HCT116 (cell line): ENCODE results near the gene SALL3. TPM values are rescaled to one million over a fixed set of nuclear protein-coding genes. Genes with fewer than 3 reads are reported as not detected.

Experiments used
- ATAC-seq: fragments of 200-7000 bp; cut with Tn5 transposase; 2 replicates; pipeline ENCODE4 v1.9.1; 2020; ENCODE audit warnings: mild to moderate bottlenecking, moderate library complexity
- BruUV-seq: library from RNA; stranded (reverse); fragments of 400-500 nt; replicated peaks from 2 replicates; lab custom pipeline; 2021; lab: Mats Ljungman, UMichigan
- CTCF ChIA-PET: fragments of 300-600 bp; sonication (Branson Sonifier 250); formaldehyde crosslinking; loops from one replicate; lab custom pipeline; 2021; ENCODE audit warnings: antibody characterized with exemption; lab: Charles Lee
- POLR2A ChIA-PET: fragments of 300-600, 350-600 bp; sonication (Branson Sonifier 250); formaldehyde crosslinking; loops from one replicate; lab custom pipeline; 2021; ENCODE audit warnings: antibody characterized with exemption; lab: Charles Lee
- RAD21 ChIA-PET, 2 experiments: fragments of 300-600 bp; sonication (Branson Sonifier 250); formaldehyde crosslinking; loops; one replicate each; lab custom pipeline; 2023; ENCODE audit warnings: low total read pairs in 2 of 2; ENCODE audit not compliant: uncharacterized antibody in 2 of 2, unreplicated experiment in 2 of 2, low non-redundant PET in 1 of 2; lab: Charles Lee
- DNase-seq: peaks from one replicate; pipeline ENCODE4 v3.0.0-alpha.2; 2010; ENCODE audit warnings: low read depth, low spot score
- H2AFZ ChIP-seq: fragments of 200-600 bp; shearing (Covaris generic), sonication (generic); 2 replicates; pipeline ENCODE4 v1.6.1; 2017; ENCODE audit warnings: low read depth, mixed run types, mixed read lengths, antibody characterized with exemption, low read length; ENCODE audit not compliant: poor library complexity, severe bottlenecking
- H3K27ac ChIP-seq: 2 replicates; pipeline ENCODE4 v1.5.1; 2012; ENCODE audit warnings: low read depth, low read length
- H3K27me3 ChIP-seq: fragments of 200-600 bp; sonication (generic); 2 replicates; pipeline ENCODE4 v1.6.1; 2016; ENCODE audit warnings: mixed run types, low read length, mixed read lengths; ENCODE audit not compliant: insufficient read depth
- H3K36me3 ChIP-seq, 2 experiments: fragments of 200-500 bp in 1 of 2; fragments of 200-600 bp in 1 of 2; sonication (Bioruptor generic) in 1 of 2; sonication (generic) in 1 of 2; 2 replicates each; pipeline versions ENCODE4 v1.5.1 to v1.6.1; 2014 to 2016; ENCODE audit warnings: low read length in 2 of 2, inconsistent platforms in 1 of 2, mixed read lengths in 1 of 2, mixed run types in 1 of 2; ENCODE audit not compliant: insufficient read depth in 2 of 2, control insufficient read depth in 1 of 2
- H3K4me1 ChIP-seq, 2 experiments: fragments of 200-600 bp in 1 of 2; sonication (generic) in 1 of 2; 2 replicates each; pipeline versions ENCODE4 v1.5.1 to v1.6.1; 2012 to 2017; ENCODE audit warnings: low read length in 2 of 2, inconsistent platforms in 1 of 2, mild to moderate bottlenecking in 1 of 2, mixed read lengths in 1 of 2, mixed run types in 1 of 2, moderate library complexity in 1 of 2; ENCODE audit not compliant: insufficient read depth in 2 of 2, control insufficient read depth in 1 of 2
- H3K4me2 ChIP-seq: fragments of 200-600 bp; sonication (generic); 2 replicates; pipeline ENCODE4 v1.6.1; 2017; ENCODE audit warnings: mixed run types, low read length, mixed read lengths
- H3K4me3 ChIP-seq, 2 experiments: fragments of 200-600 bp in 1 of 2; sonication (generic) in 1 of 2; replicated peaks in 1 of 2; 2 replicates each; pipeline ENCODE4 v1.5.1; 2011 to 2016; ENCODE audit warnings: low read length in 2 of 2, control low read depth in 1 of 2, low read depth in 1 of 2, mild to moderate bottlenecking in 1 of 2, mixed read lengths in 1 of 2, mixed run types in 1 of 2
- H3K79me2 ChIP-seq: fragments of 200-600 bp; sonication (generic); 2 replicates; pipeline ENCODE4 v1.6.1; 2017; ENCODE audit warnings: mild to moderate bottlenecking, mixed run types, low read length, moderate library complexity, mixed read lengths; ENCODE audit not compliant: insufficient read depth
- H3K9ac ChIP-seq: fragments of 200-600 bp; sonication (generic); 2 replicates; pipeline ENCODE4 v1.6.1; 2016; ENCODE audit warnings: low read length, mixed read lengths
- H3K9me2 ChIP-seq: fragments of 200-600 bp; sonication (generic), shearing (Covaris generic); 2 replicates; pipeline ENCODE4 v1.6.1; 2017; ENCODE audit warnings: mixed run types, mild to moderate bottlenecking, moderate library complexity; ENCODE audit not compliant: insufficient read depth
- H3K9me3 ChIP-seq, 2 experiments: fragments of 200-500 bp in 1 of 2; fragments of 200-600 bp in 1 of 2; sonication (Bioruptor generic) in 1 of 2; sonication (generic) in 1 of 2; 2 replicates each; pipeline ENCODE4 v1.6.1; 2014 to 2017; ENCODE audit warnings: low read length in 2 of 2, mixed read lengths in 2 of 2, inconsistent platforms in 1 of 2, low read depth in 1 of 2, mild to moderate bottlenecking in 1 of 2, mixed run types in 1 of 2, moderate library complexity in 1 of 2; ENCODE audit not compliant: control insufficient read depth in 1 of 2, insufficient read depth in 1 of 2
- H4K20me1 ChIP-seq: fragments of 200-600 bp; sonication (generic), shearing (Covaris generic); 2 replicates; pipeline ENCODE4 v1.6.1; 2017; ENCODE audit warnings: mixed run types, mild to moderate bottlenecking, moderate library complexity; ENCODE audit not compliant: insufficient read depth
- EGR1 ChIP-seq: IDR thresholded peaks from 2 replicates; pipeline ENCODE4 v1.6.1; 2012; ENCODE audit warnings: low read depth
- EZH2 ChIP-seq: fragments of 200-600 bp; sonication (generic); IDR thresholded peaks from 2 replicates; pipeline ENCODE4 v1.6.1; 2017; ENCODE audit warnings: antibody characterized with exemption, mixed run types
- RAD21 ChIP-seq: IDR thresholded peaks from 2 replicates; pipeline ENCODE4 v1.6.1; 2012; ENCODE audit warnings: low read depth, mild to moderate bottlenecking
- SIN3A ChIP-seq: IDR thresholded peaks from 2 replicates; pipeline ENCODE4 v1.6.1; 2012; ENCODE audit warnings: low read depth
- SP1 ChIP-seq: IDR thresholded peaks from 2 replicates; pipeline ENCODE4 v1.6.1; 2012; ENCODE audit warnings: low read depth
- SRF ChIP-seq: IDR thresholded peaks from 2 replicates; pipeline ENCODE4 v1.6.1; 2012; ENCODE audit warnings: low read depth
- YY1 ChIP-seq: IDR thresholded peaks from 2 replicates; pipeline ENCODE4 v1.6.1; 2011; ENCODE audit warnings: low read length, low read depth, moderate library complexity, mild to moderate bottlenecking; ENCODE audit not compliant: insufficient replicate concordance; ENCODE audit errors: extremely low read depth
- ZFX ChIP-seq: fragments of 450-650 bp; IDR thresholded peaks from 2 replicates; pipeline ENCODE4 v1.6.1; 2017
- ZNF274 ChIP-seq: fragments of 200-500 bp; sonication (Bioruptor generic); IDR thresholded peaks from 2 replicates; pipeline ENCODE4 v1.6.1; 2014; ENCODE audit warnings: mild to moderate bottlenecking, low read depth, low read length, inconsistent platforms
- intact Hi-C: fragments of 100-400 bp; cut with micrococcal nuclease; formaldehyde crosslinking; loops from 2 replicates; pipeline ENCODE4 v1.10.0; 2022
- total RNA-seq: library from RNA; stranded (reverse); gene quantifications from one replicate; pipeline ENCODE4 v1.2.1, GENCODE V29; 2021; ENCODE audit not compliant: unreplicated experiment
- TF ChIP-seq, protein P1 (sequence below): IDR thresholded peaks from 2 replicates; pipeline ENCODE4 v1.6.1; 2012; ENCODE audit warnings: low read depth
- TF ChIP-seq, protein P2 (sequence below): IDR thresholded peaks from 2 replicates; pipeline ENCODE4 v1.6.1; 2011; ENCODE audit warnings: mild to moderate bottlenecking, low read length, moderate library complexity; ENCODE audit not compliant: insufficient replicate concordance; ENCODE audit errors: extremely low read depth
- TF ChIP-seq, protein P3 (sequence below): IDR thresholded peaks from 2 replicates; pipeline ENCODE4 v1.6.1; 2012
- TF ChIP-seq, protein P4 (sequence below), 3 experiments: fragments of 200-600 bp in 1 of 3; sonication (generic) in 1 of 3; IDR thresholded peaks in 2 of 3; conservative IDR thresholded peaks in 1 of 3; 2 replicates each; pipeline ENCODE4 v1.5.1; 2012 to 2017; ENCODE audit warnings: low read depth in 2 of 3, low read length in 2 of 3, antibody characterized with exemption in 1 of 3, borderline replicate concordance in 1 of 3, control low read depth in 1 of 3, mild to moderate bottlenecking in 1 of 3, mixed read lengths in 1 of 3, mixed run types in 1 of 3, moderate library complexity in 1 of 3; ENCODE audit not compliant: insufficient read depth in 1 of 3

Gene SALL3
- total RNA-seq, 1 experiment from 2014 or later: not detected

DNA sequence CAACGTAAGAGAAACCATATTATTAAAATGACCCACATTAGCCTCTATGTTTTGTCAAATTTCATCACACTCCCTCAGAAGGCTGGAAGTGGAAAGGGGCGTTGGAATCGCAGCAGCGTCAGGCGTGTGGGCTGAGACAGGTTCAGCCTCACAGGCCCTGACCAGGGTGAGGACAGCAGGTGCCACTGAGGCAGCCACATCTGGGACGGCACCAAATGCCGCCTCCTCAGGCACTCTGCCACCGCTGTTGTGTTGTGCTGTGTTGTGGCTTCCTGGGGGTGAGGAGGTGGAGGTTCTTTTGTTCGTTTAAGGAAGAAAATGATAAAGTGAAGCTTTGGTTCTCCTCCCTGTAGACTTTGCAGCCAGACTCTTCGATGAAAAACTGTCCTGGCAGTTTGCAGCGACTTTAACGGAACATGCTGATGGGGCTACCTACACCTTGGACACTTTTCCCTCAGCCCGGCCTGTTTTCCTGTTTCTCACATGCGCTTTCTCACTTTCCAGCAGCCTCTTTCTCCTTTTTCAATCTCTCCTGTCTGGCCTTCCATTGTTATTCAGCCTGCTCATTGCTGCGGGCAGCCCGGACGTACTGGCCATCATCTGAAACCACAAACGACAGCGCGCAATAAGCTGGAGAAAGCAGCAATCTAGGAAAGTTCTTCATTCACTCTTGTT is 44.9 kb upstream of the SALL3 start:
- ChIA-PET POLR2A (no interaction called here), CTCF (no interaction called here), RAD21 (no interaction called here)
- no peak overlapping the region for H2AFZ ChIP-seq
- ATAC-seq (no peak), DNase-seq (no peak)
- H3K4me3 ChIP-seq: no peak overlapping the region
- H3K9ac ChIP-seq: no peak overlapping the region
- peaks cover 20% of the 10 kb centered on the region for H3K27me3 ChIP-seq
- TF ChIP-seq ZNF274 (no peak), EGR1 (no peak), RAD21 (no peak), SRF (no peak), SP1 (no peak), SIN3A (no peak), YY1 (no peak), ZFX (no peak), EZH2 (no peak)
- TF ChIP-seq, protein P1, sequence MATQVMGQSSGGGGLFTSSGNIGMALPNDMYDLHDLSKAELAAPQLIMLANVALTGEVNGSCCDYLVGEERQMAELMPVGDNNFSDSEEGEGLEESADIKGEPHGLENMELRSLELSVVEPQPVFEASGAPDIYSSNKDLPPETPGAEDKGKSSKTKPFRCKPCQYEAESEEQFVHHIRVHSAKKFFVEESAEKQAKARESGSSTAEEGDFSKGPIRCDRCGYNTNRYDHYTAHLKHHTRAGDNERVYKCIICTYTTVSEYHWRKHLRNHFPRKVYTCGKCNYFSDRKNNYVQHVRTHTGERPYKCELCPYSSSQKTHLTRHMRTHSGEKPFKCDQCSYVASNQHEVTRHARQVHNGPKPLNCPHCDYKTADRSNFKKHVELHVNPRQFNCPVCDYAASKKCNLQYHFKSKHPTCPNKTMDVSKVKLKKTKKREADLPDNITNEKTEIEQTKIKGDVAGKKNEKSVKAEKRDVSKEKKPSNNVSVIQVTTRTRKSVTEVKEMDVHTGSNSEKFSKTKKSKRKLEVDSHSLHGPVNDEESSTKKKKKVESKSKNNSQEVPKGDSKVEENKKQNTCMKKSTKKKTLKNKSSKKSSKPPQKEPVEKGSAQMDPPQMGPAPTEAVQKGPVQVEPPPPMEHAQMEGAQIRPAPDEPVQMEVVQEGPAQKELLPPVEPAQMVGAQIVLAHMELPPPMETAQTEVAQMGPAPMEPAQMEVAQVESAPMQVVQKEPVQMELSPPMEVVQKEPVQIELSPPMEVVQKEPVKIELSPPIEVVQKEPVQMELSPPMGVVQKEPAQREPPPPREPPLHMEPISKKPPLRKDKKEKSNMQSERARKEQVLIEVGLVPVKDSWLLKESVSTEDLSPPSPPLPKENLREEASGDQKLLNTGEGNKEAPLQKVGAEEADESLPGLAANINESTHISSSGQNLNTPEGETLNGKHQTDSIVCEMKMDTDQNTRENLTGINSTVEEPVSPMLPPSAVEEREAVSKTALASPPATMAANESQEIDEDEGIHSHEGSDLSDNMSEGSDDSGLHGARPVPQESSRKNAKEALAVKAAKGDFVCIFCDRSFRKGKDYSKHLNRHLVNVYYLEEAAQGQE: no peak
- TF ChIP-seq, protein P2, sequence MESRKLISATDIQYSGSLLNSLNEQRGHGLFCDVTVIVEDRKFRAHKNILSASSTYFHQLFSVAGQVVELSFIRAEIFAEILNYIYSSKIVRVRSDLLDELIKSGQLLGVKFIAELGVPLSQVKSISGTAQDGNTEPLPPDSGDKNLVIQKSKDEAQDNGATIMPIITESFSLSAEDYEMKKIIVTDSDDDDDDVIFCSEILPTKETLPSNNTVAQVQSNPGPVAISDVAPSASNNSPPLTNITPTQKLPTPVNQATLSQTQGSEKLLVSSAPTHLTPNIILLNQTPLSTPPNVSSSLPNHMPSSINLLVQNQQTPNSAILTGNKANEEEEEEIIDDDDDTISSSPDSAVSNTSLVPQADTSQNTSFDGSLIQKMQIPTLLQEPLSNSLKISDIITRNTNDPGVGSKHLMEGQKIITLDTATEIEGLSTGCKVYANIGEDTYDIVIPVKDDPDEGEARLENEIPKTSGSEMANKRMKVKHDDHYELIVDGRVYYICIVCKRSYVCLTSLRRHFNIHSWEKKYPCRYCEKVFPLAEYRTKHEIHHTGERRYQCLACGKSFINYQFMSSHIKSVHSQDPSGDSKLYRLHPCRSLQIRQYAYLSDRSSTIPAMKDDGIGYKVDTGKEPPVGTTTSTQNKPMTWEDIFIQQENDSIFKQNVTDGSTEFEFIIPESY: no peak
- TF ChIP-seq, protein P3, sequence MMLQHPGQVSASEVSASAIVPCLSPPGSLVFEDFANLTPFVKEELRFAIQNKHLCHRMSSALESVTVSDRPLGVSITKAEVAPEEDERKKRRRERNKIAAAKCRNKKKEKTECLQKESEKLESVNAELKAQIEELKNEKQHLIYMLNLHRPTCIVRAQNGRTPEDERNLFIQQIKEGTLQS: no peak
- TF ChIP-seq, protein P4, sequence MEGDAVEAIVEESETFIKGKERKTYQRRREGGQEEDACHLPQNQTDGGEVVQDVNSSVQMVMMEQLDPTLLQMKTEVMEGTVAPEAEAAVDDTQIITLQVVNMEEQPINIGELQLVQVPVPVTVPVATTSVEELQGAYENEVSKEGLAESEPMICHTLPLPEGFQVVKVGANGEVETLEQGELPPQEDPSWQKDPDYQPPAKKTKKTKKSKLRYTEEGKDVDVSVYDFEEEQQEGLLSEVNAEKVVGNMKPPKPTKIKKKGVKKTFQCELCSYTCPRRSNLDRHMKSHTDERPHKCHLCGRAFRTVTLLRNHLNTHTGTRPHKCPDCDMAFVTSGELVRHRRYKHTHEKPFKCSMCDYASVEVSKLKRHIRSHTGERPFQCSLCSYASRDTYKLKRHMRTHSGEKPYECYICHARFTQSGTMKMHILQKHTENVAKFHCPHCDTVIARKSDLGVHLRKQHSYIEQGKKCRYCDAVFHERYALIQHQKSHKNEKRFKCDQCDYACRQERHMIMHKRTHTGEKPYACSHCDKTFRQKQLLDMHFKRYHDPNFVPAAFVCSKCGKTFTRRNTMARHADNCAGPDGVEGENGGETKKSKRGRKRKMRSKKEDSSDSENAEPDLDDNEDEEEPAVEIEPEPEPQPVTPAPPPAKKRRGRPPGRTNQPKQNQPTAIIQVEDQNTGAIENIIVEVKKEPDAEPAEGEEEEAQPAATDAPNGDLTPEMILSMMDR (IDR thresholded peaks at IDR 0.05 in 2 of 3, conservative IDR thresholded peaks at IDR 0.05 in 1 of 3; ENCODE audit: borderline replicate concordance in 1 of 3, insufficient read depth in 1 of 3, low read depth in 2 of 3, low read length in 2 of 3): no peak
- TF ChIP-seq, all 23 proteins: peak for 0
- H3K9me3 ChIP-seq: no peaks in the 10 kb centered on the region
- no peak overlapping the region for H3K27ac ChIP-seq
- BruUV-seq: no TSS peak
- intact Hi-C loops: no loop called here
- no peaks in the 10 kb centered on the region for H3K9me2 ChIP-seq
- H3K4me2 ChIP-seq: no peak overlapping the region
- no peaks in the 10 kb centered on the region for H3K79me2 ChIP-seq
- H3K36me3 ChIP-seq: no peaks in the 10 kb centered on the region
- H4K20me1 ChIP-seq: no peaks in the 10 kb centered on the region
- H3K4me1 ChIP-seq: no peaks in the 10 kb centered on the region
